ENCODE data around the gene UQCR11.
A peak's percentile ranks its signal among the peaks of the same experiment; 100 is the strongest.

Gene UQCR11

DNA sequence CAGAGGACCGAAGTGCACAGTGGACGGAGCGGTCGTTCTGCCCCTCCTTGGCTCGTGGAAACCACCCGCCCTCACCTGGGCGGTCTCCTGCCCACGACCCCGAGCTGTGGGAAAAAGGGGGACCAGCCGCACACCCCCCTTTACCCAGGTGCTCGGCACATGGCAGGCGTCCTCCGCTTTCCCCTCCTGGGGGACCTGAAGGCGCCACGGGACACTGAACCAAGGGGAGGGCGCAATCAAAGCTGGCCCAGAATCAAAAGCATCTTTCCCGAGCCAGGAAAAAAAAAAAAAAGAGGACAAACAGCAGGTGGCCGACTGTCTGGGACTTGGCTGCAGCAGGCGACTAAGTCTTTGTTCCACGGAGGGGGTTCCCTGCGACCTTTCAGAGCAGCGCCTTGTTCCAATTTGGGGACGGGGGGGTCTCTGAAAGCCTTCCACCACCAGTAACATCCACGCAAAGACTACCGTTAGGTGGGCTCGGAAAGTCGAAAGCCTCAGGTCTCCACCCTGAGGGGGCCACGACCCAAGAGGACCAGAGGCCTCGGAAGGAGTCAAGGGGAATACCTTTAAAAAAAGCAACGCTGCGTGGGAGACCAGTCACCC, 13.7 kb downstream of the UQCR11 start:
- peak overlapping the region; percentile 82 for H3K4me3 ChIP-seq (ENCODE audit: low read length)
- peak overlapping the region; percentile 87 for H3K4me2 ChIP-seq (ENCODE audit: low read depth, low read length)
- H3K9ac ChIP-seq (ENCODE audit: low read length): peak overlapping the region; percentile 100
- H3K9me2 ChIP-seq (replicated peaks; ENCODE audit: insufficient read depth, low read length): no peaks in the 10 kb centered on the region
- peak; percentile 36 for DNase-seq
- peaks cover 49% of the 10 kb centered on the region for H3K79me2 ChIP-seq (ENCODE audit: low read length)
- H3K27ac ChIP-seq (ENCODE audit: low read length): peak overlapping the region; percentile 89
- H4K20me1 ChIP-seq (ENCODE audit: insufficient read depth, low read length): no peaks in the 10 kb centered on the region
- TF ChIP-seq EZH2 (optimal IDR thresholded peaks at IDR 0.05; ENCODE audit: low read depth, low read length) (no peak), EZH2phosphoT487 (IDR thresholded peaks at IDR 0.05; ENCODE audit: low read length) (no peak), CTCF (IDR thresholded peaks at IDR 0.05; ENCODE audit: low read length) (no peak)
- no peaks in the 10 kb centered on the region for H3K36me3 ChIP-seq (replicated peaks; ENCODE audit: insufficient read depth, low read length)
- H3K4me1 ChIP-seq (ENCODE audit: low read length): peaks cover 5% of the 10 kb centered on the region; the same call in 1 of the 2 replicates
- no peaks in the 10 kb centered on the region for H3K27me3 ChIP-seq (replicated peaks; ENCODE audit: insufficient read depth, low read length)
- H2AFZ ChIP-seq (ENCODE audit: low read length): peak overlapping the region; percentile 47; the same call in 1 of the 2 replicates
- no peaks in the 10 kb centered on the region for H3K9me3 ChIP-seq (replicated peaks; ENCODE audit: insufficient read depth, low read length)
- H3F3A ChIP-seq (ENCODE audit: insufficient read depth, low read length): peaks cover 18% of the 10 kb centered on the region; the same call in 1 of the 2 replicates

- H3K79me2 ChIP-seq (ENCODE audit: low read length): peaks cover 55% of the 10 kb centered on the region
- no peak overlapping the region for H2AFZ ChIP-seq (ENCODE audit: low read length)
- H3K9ac ChIP-seq (ENCODE audit: low read length): peak overlapping the region; percentile 100
- no peaks in the 10 kb centered on the region for H3K9me3 ChIP-seq (replicated peaks; ENCODE audit: insufficient read depth, low read length)
- H3K27ac ChIP-seq (ENCODE audit: low read length): peak overlapping the region; percentile 89; the same call in 1 of the 2 replicates
- no peaks in the 10 kb centered on the region for H3K36me3 ChIP-seq (replicated peaks; ENCODE audit: insufficient read depth, low read length)
- peak; percentile 59 for DNase-seq
- H3K4me1 ChIP-seq (ENCODE audit: low read length): peaks cover 5% of the 10 kb centered on the region; the same call in 1 of the 2 replicates
- TF ChIP-seq EZH2phosphoT487 (IDR thresholded peaks at IDR 0.05; ENCODE audit: low read length) (no peak), CTCF (IDR thresholded peaks at IDR 0.05; ENCODE audit: low read length) (peak; percentile 55)
- no peaks in the 10 kb centered on the region for H3K9me2 ChIP-seq (replicated peaks; ENCODE audit: insufficient read depth, low read length)
- peak overlapping the region; percentile 87 for H3K4me2 ChIP-seq (ENCODE audit: low read depth, low read length)
- no peaks in the 10 kb centered on the region for H3K27me3 ChIP-seq (replicated peaks; ENCODE audit: insufficient read depth, low read length)
- H3K4me3 ChIP-seq (ENCODE audit: low read length): peak overlapping the region; percentile 82
- peaks cover 18% of the 10 kb centered on the region; the same call in 1 of the 2 replicates for H3F3A ChIP-seq (ENCODE audit: insufficient read depth, low read length)
- no peaks in the 10 kb centered on the region for H4K20me1 ChIP-seq (ENCODE audit: insufficient read depth, low read length)
These were observed 14.4 kb downstream of the UQCR11 start for GRCh38 chr19:1590641-1591397.

DNA sequence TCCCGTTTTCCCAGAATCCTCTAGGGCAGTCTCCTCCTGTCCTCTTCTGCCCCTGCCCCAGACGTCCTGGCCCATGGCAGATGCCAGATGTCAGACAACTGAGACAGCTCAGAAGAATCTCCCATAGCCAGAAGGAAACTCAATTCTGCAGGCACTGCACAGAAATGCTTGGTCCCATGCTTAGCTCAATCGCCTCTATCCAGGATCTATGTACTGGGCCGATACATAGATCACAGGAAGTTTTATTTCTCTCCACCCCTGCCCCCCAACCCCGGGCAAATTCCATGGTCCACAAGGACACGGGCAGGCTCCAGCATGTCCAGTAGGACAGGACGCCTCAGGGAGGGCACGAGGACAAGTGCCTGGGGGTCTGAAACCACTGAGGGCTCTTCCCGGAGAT, 17.4 kb downstream of the UQCR11 start:
- no peaks in the 10 kb centered on the region for H3K27me3 ChIP-seq (replicated peaks; ENCODE audit: insufficient read depth, low read length)
- no peak for TF ChIP-seq EZH2phosphoT487 (IDR thresholded peaks at IDR 0.05; ENCODE audit: low read length)
- peaks cover 69% of the 10 kb centered on the region for H3K79me2 ChIP-seq (ENCODE audit: low read length)
- no peak overlapping the region for H3K4me3 ChIP-seq (ENCODE audit: low read length)
- H3K4me2 ChIP-seq (ENCODE audit: low read depth, low read length): no peak overlapping the region
- H3F3A ChIP-seq (ENCODE audit: insufficient read depth, low read length): peaks cover 13% of the 10 kb centered on the region; the same call in 1 of the 2 replicates
- H3K9me3 ChIP-seq (replicated peaks; ENCODE audit: insufficient read depth, low read length): no peaks in the 10 kb centered on the region
- H3K4me1 ChIP-seq (ENCODE audit: low read length): peaks cover 5% of the 10 kb centered on the region; the same call in 1 of the 2 replicates
- H3K36me3 ChIP-seq (replicated peaks; ENCODE audit: insufficient read depth, low read length): no peaks in the 10 kb centered on the region
- no peaks in the 10 kb centered on the region for H4K20me1 ChIP-seq (ENCODE audit: insufficient read depth, low read length)
- DNase-seq: no peak
- no peak overlapping the region for H3K27ac ChIP-seq (ENCODE audit: low read length)
- no peaks in the 10 kb centered on the region for H3K9me2 ChIP-seq (replicated peaks; ENCODE audit: insufficient read depth, low read length)
- H2AFZ ChIP-seq (ENCODE audit: low read length): no peak overlapping the region
- H3K9ac ChIP-seq (ENCODE audit: low read length): no peak overlapping the region

Data from MM.1S (cell line).